ENCODE measurements around the gene RNF115.

GRCh38 chr1:145786271-145786670, 37.6 kb downstream of the RNF115 start:
- TF ChIP-seq CTCF (IDR thresholded peaks at IDR 0.05), result no peak
- TF ChIP-seq POLR2A (IDR thresholded peaks at IDR 0.05), result no peak

Data from body of pancreas (tissue), 4 donors.